GM15510 (cell line): ENCODE results near the gene DSTYK.

ENCODE experiments used
- POLR2A ChIP-seq: IDR thresholded peaks from 3 replicates; pipeline ENCODE4 v1.6.1; 2011; ENCODE audit warnings: borderline replicate concordance; ENCODE audit not compliant: insufficient read length; ENCODE audit errors: extremely low read depth

DSTYK gene

GRCh38 chr1:205246351-205247119, 35.0 kb upstream of the DSTYK start:
- no peak for TF ChIP-seq POLR2A

DNA sequence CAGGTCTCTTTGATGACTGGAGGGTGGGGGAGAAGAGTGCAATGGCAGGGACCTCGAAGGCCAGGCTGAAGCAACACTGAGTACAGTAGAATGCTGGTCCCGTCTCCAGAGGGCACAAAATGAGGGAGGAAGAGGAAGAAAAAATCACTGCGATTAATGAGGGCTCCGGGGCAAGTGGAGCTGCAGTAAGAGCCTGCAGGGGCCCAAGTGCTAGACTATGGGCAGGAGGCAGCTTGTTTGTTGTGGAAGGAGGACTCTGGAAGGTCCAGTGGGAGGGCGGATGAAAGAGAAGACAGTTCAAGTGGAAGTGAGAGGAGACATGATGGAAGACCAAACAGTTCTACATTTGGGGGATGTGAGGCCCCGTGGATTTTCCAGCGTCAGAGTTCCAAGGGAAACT, 33.6 kb upstream of the DSTYK start:
- no peak for TF ChIP-seq POLR2A

DNA sequence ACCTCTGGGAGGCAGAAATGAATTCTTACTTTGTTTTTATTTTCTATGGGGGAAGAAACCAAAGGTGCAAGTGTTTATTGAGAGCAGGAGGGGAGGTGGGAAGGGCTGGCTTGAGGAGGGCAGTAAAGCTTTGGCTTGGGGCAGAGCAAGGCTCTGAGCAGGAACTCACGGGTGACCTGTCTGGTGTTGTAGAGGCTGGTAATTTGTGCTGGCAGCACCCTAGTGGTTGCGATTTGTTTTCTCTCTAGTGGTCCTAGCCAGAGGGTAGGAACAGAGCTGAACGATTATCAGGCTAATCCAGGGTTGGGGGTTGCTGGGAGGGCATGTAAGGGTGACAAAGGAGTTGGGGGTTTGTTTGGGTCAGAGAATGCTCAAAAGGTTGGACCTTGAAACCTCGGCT, 32.9 kb upstream of the DSTYK start:
- TF ChIP-seq POLR2A = no peak

DNA sequence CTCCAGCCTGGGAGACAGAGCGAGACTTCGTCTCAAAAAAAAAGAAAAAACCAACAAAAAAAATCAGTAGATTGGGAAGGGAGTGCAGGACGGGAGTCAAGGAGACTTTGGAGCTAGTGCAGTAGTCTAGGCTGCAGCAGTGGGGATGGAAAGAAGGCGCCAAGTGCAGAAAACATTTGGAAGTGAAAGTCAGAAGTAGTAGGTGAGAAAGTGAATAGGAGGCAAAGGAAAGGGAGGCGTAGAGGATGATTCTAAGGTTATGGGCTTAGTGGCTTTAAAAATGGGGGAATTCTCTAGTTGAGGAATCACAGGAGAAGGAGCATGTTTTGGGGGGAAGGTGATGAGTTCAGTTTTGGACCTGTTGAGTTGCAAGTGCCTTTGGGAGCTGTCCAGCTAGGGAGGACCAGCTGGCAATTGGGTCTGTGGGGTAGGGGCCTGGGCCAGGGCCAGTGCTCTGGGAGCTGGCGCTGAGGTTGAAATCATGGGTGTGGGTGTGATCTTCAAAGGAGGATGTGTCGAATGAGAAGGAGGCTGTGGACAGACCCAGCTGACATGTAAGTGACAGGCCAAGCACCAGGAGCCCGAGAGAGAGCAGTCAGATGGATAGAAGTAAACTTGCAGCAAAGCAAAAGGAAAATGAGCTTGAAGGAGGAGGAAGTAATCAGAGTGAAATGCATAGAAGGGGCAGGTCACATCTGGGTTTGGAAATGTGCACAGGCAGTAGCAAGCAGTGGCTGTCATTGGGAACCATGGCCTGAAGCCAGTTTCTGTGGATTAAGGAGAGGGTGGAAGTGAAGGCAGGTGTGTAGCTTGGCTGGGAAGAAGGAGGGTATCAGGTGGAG, 32.1 kb upstream of the DSTYK start:
- no peak for TF ChIP-seq POLR2A

GRCh38 chr1:205241366-205242030, 30.0 kb upstream of the DSTYK start:
- no peak for TF ChIP-seq POLR2A

DNA sequence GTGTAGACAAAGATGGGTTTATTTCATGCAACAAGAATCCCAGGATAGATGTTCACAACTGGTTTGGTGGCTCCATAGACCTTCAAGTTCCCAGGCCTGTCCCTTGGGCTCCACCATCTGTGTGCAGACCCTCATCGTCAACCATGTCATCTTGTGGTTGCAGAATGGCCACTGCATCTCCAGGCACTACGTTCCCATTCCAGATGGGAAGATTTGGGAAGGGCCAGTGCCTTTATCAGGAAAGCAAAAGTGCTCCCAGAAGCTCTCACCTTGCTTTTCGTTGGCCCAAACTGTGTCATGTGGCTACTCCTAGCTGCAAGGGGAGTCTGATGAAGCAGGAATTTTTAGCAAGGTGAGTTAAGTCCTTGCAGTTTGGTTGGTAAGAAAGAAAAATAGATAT, 29.1 kb upstream of the DSTYK start:
- TF ChIP-seq POLR2A = no peak

- TF ChIP-seq POLR2A = no peak
These were observed 28.6 kb upstream of the DSTYK start for GRCh38 chr1:205240118-205240517.

DNA sequence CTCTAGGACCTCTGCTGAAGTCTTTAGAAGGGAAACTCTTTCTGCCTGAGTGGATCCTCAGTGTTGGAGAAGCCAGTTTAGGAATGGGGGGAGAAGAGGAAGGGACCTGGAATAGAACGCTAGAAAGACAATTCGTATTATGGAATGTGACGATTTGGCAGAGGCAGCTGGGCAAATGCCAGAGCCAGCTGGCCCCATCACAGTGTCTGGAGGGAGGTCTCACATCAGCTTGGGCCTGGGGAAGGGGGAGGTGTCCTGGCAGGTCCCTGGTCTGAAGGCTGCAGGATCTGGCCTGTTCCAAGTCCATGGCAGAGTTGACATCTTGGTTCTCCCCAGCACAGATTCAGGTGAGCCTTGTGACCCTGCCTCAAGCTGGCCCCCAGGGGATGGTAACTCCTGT, 27.6 kb upstream of the DSTYK start:
- TF ChIP-seq POLR2A = no peak

GRCh38 chr1:205237526-205238484, 26.3 kb upstream of the DSTYK start:
- no peak for TF ChIP-seq POLR2A

DNA sequence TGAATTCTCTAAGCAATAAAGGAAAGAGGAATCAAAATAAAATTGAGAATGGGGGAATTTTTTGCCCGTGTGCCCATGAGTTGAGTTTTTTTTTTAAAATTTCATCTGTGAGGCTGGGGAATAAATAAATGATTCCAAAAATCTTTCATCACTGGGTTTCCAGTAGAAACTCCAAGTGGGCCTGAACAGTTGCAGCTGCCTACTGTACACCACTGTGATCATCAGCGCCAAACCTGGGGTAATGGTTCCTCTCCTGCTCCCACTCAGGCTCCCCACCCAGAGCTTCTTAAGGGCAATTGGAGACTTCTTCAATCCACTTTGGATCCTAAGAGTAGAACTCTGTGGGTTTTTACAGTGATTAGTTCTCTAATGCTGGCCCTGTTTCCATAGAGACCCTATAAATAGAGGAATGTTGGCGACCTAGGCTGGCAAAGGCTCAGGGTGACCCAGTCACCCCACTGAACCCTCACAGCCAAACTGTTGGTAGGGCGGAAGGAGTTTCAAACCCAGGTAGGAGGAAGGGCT, 25.5 kb upstream of the DSTYK start:
- TF ChIP-seq POLR2A = no peak

DNA sequence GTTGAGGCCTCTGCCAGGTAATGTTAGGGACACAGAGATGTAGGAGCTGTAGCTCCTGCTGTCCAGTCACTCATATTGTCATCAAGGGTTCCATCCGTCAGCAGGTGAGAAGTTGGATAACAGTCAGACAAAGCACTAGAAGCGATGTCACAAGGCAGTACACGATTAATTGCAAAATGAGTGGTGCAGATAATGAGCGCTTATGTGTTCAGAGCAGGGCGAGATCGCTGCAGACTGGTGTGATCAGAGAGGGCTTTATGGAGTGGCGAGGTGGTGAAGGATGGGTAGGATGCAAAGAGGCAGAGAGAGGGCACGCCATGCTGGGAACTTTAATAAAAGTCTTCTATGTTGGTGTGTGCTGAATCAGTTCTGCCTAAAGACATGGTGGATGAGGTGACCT, 25.0 kb upstream of the DSTYK start:
- no peak for TF ChIP-seq POLR2A

GRCh38 chr1:205235951-205236350, 24.4 kb upstream of the DSTYK start:
- TF ChIP-seq POLR2A = no peak

GRCh38 chr1:205232945-205233397, 21.5 kb upstream of the DSTYK start:
- TF ChIP-seq POLR2A = no peak
